Transverse colon (tissue), 4 donors: Measurements from ENCODE around the gene FAM120C. TPM values are rescaled to one million over a fixed set of nuclear protein-coding genes. Genes with fewer than 3 reads are reported as not detected.

Source experiments
- DNase-seq: peaks from one replicate; pipeline ENCODE4 v3.0.0-alpha.2; 2019
- H3K27ac ChIP-seq, 4 donors: fragments of 200-600 bp; sonication (generic); 2 replicates each; pipeline ENCODE4 v1.5.1; 2016 to 2018; ENCODE audit warnings: inconsistent platforms in 4 of 4
- H3K27me3 ChIP-seq: fragments of 200-600 bp; sonication (generic); 2 replicates; pipeline ENCODE4 v1.5.1; 2017; ENCODE audit warnings: inconsistent platforms
- H3K36me3 ChIP-seq, 4 donors: fragments of 200-600 bp; sonication (generic); 2 replicates each; pipeline ENCODE4 v1.5.1; 2017 to 2019; ENCODE audit warnings: inconsistent platforms in 4 of 4
- H3K4me1 ChIP-seq, 4 donors: fragments of 200-600 bp; sonication (generic); 2 replicates each; pipeline ENCODE4 v1.5.1; 2017 to 2020; ENCODE audit warnings: inconsistent platforms in 4 of 4
- H3K4me3 ChIP-seq, 4 donors: fragments of 200-600 bp; sonication (generic); 1 replicate in 1 of 4; 2 replicates in 3 of 4; pipeline versions ENCODE4 v1.5.1 to v1.6.1; 2017 to 2019; ENCODE audit warnings: inconsistent platforms in 4 of 4
- H3K9me3 ChIP-seq, 2 donors: fragments of 200-600 bp; sonication (generic); 2 replicates each; pipeline ENCODE4 v1.5.1; 2017 to 2019; ENCODE audit warnings: inconsistent platforms in 2 of 2
- EP300 ChIP-seq: sonication (generic); formaldehyde crosslinking; IDR thresholded peaks from one replicate; pipeline ENCODE4 v1.6.1; 2017; ENCODE audit warnings: antibody characterized with exemption, low read depth
- POLR2A ChIP-seq: fragments of 450-650 bp; IDR thresholded peaks from one replicate; pipeline ENCODE4 v1.6.1; 2016; ENCODE audit warnings: antibody characterized with exemption, mild to moderate bottlenecking, moderate library complexity
- POLR2AphosphoS5 ChIP-seq, 3 donors: sonication (generic); formaldehyde crosslinking; IDR thresholded peaks; one replicate each; pipeline ENCODE4 v1.6.1; 2016; ENCODE audit warnings: antibody characterized with exemption in 3 of 3
- WGBS, 2 donors: methylation state at CpG; one replicate each; pipeline ENCODE4 v1.1.5; 2018; ENCODE audit warnings: low coverage in 1 of 2; 5-methylcytosine and 5-hydroxymethylcytosine counted together
- in situ Hi-C, 4 donors: fragments of 200-750 bp; cut with MboI; loops; one replicate each; pipeline versions ENCODE4 v1.15.0 to v1.15.1; 2017; ENCODE audit warnings: low sequenced_read_pairs in 3 of 4, low pct_ligation_motif_present in 1 of 4, low pct_unique_long_range_greater_than_20kb in 1 of 4
- intact Hi-C: fragments of 100-400 bp; cut with DNase I; formaldehyde crosslinking; loops from one replicate; pipeline ENCODE4 v1.15.1; 2023; ENCODE audit warnings: low total_unique reads
- total RNA-seq, 4 donors: library from RNA; depleted of rRNA; stranded (reverse); fragments of >200 nt; gene quantifications; one replicate each; pipeline ENCODE4 v1.1.0, GENCODE V29; 2016
- TF ChIP-seq, protein P1 (sequence below), 5 experiments: fragments of 200-600 bp in 3 of 5; fragments of 450-650 bp in 2 of 5; sonication (generic) in 3 of 5; IDR thresholded peaks; 1 replicate in 2 of 5; 2 replicates in 3 of 5; pipeline ENCODE4 v1.5.1; 2016 to 2017; ENCODE audit warnings: antibody characterized with exemption in 5 of 5, inconsistent platforms in 3 of 5, mild to moderate bottlenecking in 2 of 5, moderate library complexity in 1 of 5

FAM120C gene
- total RNA-seq, 4 donors from 2014 or later = 3.0 to 5.7 (median 3.3) TPM

DNA sequence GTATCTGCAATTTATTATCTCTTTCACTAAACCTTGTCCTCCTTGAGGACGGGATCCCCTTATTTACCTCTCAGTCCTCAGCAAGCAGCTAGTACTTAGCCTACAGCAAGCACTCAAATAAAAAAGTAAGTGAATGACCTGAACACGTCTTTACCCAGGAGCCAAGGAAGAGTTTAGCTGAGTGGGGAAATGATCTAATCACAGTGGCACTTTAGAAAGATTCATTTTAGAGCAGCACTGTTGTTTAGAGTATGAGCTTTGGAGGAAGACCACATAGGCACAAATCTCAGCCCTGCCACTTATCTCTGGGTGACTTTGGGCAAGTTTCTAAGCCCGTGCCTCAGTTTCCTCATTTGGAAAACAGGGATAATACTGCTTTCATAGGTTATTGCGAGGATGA is 2.7 kb downstream of the FAM120C start:
- Histone ChIP-seq H3K4me1 (peaks cover 0 to 18% (median 10%) of the 10 kb centered on the region in 4 donors), H3K36me3 (no peaks in the 10 kb centered on the region), H3K27me3 (no peaks in the 10 kb centered on the region), H3K27ac (no peak overlapping the region), H3K9me3 (no peaks in the 10 kb centered on the region), H3K4me3 (no peak overlapping the region)
- 52% methylated on average over 4 of the region's 4 CpGs; no CpG with 5 or more reads in 1 of the 2 donors for WGBS, 2 donors
- DNase-seq = no peak
- in situ Hi-C loops = no loop called here
- intact Hi-C loops = no loop called here
- TF ChIP-seq EP300 = no peak
- TF ChIP-seq, protein P1, sequence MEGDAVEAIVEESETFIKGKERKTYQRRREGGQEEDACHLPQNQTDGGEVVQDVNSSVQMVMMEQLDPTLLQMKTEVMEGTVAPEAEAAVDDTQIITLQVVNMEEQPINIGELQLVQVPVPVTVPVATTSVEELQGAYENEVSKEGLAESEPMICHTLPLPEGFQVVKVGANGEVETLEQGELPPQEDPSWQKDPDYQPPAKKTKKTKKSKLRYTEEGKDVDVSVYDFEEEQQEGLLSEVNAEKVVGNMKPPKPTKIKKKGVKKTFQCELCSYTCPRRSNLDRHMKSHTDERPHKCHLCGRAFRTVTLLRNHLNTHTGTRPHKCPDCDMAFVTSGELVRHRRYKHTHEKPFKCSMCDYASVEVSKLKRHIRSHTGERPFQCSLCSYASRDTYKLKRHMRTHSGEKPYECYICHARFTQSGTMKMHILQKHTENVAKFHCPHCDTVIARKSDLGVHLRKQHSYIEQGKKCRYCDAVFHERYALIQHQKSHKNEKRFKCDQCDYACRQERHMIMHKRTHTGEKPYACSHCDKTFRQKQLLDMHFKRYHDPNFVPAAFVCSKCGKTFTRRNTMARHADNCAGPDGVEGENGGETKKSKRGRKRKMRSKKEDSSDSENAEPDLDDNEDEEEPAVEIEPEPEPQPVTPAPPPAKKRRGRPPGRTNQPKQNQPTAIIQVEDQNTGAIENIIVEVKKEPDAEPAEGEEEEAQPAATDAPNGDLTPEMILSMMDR (IDR thresholded peaks at IDR 0.05) = no peak
- TF ChIP-seq POLR2AphosphoS5 (IDR thresholded peaks at IDR 0.05) = no peak
- no peak for TF ChIP-seq POLR2A

DNA sequence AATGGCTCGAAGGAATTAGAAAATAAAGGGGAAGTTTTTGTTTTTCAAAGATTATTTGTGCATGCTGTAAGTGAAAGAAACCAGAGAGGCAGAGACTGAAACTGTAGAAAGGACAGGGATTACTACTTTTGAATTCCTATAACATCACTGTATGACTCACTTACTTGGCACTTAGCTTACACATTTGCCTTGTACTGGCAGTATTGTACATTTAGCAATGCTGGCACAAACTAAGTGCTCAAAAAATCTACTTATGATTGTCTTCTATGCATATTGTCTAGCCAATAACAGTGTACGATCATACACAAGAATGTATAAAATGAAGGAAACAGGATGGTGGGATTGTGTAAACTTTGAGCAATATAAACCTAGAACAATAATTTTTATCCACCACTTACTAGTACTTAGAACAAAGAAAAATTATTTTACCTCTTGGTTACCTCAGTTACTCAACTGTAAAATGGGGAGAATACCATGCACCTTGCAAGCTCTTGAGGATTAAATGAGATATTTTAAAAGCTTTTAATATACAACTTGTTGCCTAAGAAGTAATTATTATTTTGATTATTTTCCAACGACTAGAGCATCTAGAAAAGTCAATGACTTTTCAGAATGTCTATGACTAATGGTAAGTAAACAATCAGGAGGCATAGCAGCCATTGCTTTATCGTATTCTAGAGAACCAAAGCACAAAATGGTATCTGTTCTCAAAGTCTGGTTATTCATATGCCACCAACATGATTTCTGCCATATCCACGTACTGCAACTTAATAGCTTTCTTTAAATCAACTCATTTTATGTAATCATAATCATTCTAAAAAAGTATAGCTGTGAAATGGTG is 4.7 kb downstream of the FAM120C start:
- H3K36me3 ChIP-seq = no peaks in the 10 kb centered on the region
- H3K27ac ChIP-seq = no peak overlapping the region
- 50 to 71% methylated on average over 5 of the region's 5 CpGs for whole genome bisulfite sequencing, 2 donors
- no peak for DNase-seq
- no peaks in the 10 kb centered on the region for H3K9me3 ChIP-seq
- H3K27me3 ChIP-seq = no peaks in the 10 kb centered on the region
- intact Hi-C loops = no loop called here
- in situ Hi-C loops = no loop called here
- no peak for TF ChIP-seq EP300
- TF ChIP-seq, protein P1 (IDR thresholded peaks at IDR 0.05) = no peak
- no peak for TF ChIP-seq POLR2AphosphoS5 (IDR thresholded peaks at IDR 0.05)
- no peak for TF ChIP-seq POLR2A
- peaks cover 0 to 14% (median 10%) of the 10 kb centered on the region in 4 donors for H3K4me1 ChIP-seq
- H3K4me3 ChIP-seq = no peak overlapping the region

DNA sequence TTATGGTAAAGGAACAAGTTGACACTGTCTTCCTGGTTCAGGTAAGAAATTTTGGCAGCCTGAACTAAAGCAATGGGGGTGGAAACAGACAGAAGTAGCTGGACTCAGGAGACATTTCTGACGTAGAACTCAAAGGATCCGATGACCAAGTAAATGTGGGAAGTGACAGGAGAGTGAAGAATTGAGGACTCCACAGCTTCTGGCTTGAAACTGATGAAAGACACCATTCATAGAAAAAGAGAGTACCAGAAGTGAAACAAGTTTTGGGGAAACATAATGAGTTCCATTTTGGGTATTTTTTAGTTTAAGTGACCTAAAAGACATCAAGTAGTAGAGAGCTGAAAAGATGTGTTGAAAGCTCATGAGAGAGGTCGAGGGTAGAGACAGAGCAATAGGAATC is 5.7 kb downstream of the FAM120C start:
- in situ Hi-C loops (no loop called here), intact Hi-C loops (no loop called here)
- TF ChIP-seq, protein P1 (IDR thresholded peaks at IDR 0.05) = no peak
- no peak for TF ChIP-seq EP300
- no peak for TF ChIP-seq POLR2A
- no peaks in the 10 kb centered on the region for H3K27me3 ChIP-seq
- no peaks in the 10 kb centered on the region for H3K9me3 ChIP-seq
- H3K4me1 ChIP-seq = peaks cover 0 to 14% (median 10%) of the 10 kb centered on the region in 4 donors
- WGBS, 2 donors = 70 to 100% methylated on average over 1 to 3 of the region's 3 CpGs
- DNase-seq = no peak
- H3K27ac ChIP-seq = no peak overlapping the region
- no peak overlapping the region for H3K4me3 ChIP-seq
- no peaks in the 10 kb centered on the region for H3K36me3 ChIP-seq

DNA sequence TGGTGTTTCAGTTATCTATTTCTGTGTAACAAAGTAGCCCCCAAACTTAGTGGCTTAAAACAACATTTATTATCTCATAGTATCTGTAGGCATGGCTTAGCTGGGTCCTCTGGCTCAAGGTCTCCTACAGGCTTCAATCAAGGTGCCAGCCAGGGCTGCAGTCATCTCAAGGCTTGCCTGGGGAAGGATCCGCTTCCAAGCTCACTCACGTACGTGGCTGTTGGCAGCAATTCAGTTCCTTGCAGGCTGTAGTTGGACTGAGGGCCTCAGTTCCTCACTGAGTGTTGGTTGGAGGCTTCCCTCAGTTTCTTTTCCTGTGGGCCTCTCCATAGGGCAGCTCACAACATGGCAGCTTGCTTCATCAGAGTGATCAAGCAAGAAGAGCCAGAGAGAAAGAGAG is 9.3 kb downstream of the FAM120C start:
- no peak for DNase-seq
- TF ChIP-seq POLR2AphosphoS5 (IDR thresholded peaks at IDR 0.05) (no peak), EP300 (no peak), POLR2A (no peak)
- TF ChIP-seq, protein P1 (IDR thresholded peaks at IDR 0.05) = no peak
- Histone ChIP-seq H3K27me3 (no peaks in the 10 kb centered on the region), H3K9me3 (no peaks in the 10 kb centered on the region), H3K27ac (no peak overlapping the region), H3K4me3 (no peak overlapping the region), H3K4me1 (no peaks in the 10 kb centered on the region), H3K36me3 (no peaks in the 10 kb centered on the region)
- in situ Hi-C loops = loop anchor here in 1 of 4 donors (25.0 kb wide), 1 partner anchor 111 kb away; no protein-coding TSS in a partner anchor
- WGBS, 2 donors = 84% methylated on average over 3 of the region's 3 CpGs; no CpG with 5 or more reads in 1 of the 2 donors
- intact Hi-C loops = no loop called here
